Measurements from ENCODE around the gene LKAAEAR1. TPM values are rescaled to one million over a fixed set of nuclear protein-coding genes. Genes with fewer than 3 reads are reported as not detected.

The LKAAEAR1 gene
- total and polyA plus RNA-seq, 9 of the 15 experiments (the other 6 are each of a cell fraction or from before 2014, with no cell fraction given) = not detected

DNA sequence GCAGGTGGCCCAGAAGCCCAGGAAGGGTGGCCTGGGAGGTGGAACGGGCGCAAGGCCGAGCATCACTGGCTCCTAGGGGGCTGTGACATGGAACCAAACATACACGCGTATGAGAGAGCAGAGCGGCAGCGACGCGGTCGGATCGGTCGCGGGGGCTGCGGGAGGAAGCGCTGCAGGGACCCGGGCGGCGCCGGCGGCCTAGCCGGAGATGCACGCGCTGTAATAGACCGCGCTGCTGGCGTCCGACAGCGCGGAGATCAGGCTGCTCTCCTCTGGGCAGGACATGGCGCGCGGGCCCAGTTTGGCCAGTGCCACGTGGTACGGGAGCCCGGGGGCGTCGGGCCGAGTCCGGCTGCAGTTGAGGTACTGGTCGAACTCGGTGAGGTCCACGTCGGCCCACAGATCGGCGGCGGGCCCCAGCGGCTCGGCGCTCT, 36.2 kb downstream of the LKAAEAR1 start (continued):
- TF ChIP-seq, protein P1, sequence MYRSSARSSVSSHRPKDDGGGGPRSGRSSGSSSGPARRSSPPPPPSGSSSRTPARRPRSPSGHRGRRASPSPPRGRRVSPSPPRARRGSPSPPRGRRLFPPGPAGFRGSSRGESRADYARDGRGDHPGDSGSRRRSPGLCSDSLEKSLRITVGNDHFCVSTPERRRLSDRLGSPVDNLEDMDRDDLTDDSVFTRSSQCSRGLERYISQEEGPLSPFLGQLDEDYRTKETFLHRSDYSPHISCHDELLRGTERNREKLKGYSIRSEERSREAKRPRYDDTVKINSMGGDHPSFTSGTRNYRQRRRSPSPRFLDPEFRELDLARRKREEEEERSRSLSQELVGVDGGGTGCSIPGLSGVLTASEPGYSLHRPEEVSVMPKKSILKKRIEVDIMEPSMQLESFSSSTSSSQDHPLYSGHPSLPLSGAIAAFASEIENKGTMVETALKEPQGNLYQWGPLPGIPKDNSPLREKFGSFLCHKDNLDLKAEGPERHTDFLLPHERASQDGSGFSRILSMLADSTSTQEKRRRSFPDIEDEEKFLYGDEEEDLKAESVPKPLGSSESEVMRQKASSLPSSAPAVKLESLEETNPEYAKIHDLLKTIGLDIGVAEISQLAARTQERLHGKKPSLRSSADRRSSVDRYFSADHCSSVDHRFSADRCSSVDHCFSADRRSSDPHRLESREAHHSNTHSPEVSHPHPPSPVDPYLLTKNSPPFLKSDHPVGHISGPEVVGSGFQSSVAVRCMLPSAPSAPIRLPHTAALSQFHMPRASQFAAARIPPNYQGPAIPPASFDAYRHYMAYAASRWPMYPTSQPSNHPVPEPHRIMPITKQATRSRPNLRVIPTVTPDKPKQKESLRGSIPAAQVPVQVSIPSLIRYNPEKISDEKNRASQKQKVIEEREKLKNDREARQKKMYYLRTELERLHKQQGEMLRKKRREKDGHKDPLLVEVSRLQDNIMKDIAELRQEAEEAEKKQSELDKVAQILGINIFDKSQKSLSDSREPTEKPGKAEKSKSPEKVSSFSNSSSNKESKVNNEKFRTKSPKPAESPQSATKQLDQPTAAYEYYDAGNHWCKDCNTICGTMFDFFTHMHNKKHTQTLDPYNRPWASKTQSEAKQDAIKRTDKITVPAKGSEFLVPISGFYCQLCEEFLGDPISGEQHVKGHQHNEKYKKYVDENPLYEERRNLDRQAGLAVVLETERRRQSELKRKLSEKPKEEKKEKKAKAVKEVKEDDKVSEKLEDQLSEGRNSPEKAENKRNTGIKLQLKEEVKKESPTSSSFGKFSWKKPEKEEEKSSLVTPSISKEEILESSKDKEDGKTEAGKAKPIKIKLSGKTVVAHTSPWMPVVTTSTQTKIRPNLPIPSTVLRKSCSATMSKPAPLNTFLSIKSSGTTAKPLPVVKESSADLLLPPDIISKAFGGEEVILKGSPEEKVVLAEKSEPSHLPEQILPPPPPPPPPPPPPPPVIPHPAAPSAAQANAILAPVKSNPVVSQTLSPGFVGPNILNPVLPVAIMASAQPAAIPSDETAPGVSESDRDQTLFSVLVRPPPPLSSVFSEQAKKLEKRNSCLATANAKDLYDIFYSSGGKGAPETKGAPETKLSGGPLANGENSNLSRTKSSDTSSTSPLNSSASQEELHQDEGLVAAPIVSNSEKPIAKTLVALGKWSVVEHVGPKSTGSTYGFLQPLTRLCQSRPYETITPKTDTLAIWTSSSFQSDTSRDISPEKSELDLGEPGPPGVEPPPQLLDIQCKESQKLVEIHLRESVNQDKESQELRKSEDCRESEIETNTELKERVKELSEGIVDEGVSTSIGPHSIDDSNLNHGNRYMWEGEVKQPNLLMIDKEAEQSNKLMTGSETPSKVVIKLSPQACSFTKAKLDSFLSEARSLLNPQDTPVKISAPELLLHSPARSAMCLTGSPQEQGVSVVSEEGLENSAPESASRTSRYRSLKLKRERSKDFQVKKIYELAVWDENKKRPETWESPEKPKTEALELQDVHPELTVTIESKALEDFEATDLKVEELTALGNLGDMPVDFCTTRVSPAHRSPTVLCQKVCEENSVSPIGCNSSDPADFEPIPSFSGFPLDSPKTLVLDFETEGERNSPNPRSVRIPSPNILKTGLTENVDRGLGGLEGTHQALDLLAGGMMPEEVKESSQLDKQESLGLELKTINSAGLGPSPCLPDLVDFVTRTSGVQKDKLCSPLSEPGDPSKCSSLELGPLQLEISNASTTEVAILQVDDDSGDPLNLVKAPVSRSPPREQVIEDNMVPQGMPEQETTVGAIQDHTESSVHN (IDR thresholded peaks at IDR 0.05; ENCODE audit: borderline replicate concordance in 1 of 2, low read depth in 1 of 2) = no peak
- TF ChIP-seq ZNF780A (CRISPR knock-in tag; IDR thresholded peaks at IDR 0.05) (no peak), ATF7 (IDR thresholded peaks at IDR 0.05) (no peak), TEAD1 (CRISPR knock-in tag; IDR thresholded peaks at IDR 0.05) (no peak), ZNF57 (CRISPR knock-in tag; IDR thresholded peaks at IDR 0.05) (no peak), ESRRA (IDR thresholded peaks at IDR 0.05; ENCODE audit: borderline replicate concordance, low read depth) (no peak), MAZ (CRISPR knock-in tag; conservative IDR thresholded peaks at IDR 0.05 in 1 of 2, IDR thresholded peaks at IDR 0.05 in 1 of 2) (no peak), RBFOX2 (IDR thresholded peaks at IDR 0.05; ENCODE audit: low read depth, low read length) (peak; percentile 65)
- TF ChIP-seq, protein P2, sequence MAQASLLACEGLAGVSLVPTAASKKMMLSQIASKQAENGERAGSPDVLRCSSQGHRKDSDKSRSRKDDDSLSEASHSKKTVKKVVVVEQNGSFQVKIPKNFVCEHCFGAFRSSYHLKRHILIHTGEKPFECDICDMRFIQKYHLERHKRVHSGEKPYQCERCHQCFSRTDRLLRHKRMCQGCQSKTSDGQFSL (CRISPR knock-in tag; IDR thresholded peaks at IDR 0.05) = no peak
- TF ChIP-seq, protein P2 (tag; IDR thresholded peaks at IDR 0.05) = 0 out of 4 replicates have a peak, but pooled peaks of 1 of the 2 experiments have one; percentile 37
- TF ChIP-seq, protein P3, sequence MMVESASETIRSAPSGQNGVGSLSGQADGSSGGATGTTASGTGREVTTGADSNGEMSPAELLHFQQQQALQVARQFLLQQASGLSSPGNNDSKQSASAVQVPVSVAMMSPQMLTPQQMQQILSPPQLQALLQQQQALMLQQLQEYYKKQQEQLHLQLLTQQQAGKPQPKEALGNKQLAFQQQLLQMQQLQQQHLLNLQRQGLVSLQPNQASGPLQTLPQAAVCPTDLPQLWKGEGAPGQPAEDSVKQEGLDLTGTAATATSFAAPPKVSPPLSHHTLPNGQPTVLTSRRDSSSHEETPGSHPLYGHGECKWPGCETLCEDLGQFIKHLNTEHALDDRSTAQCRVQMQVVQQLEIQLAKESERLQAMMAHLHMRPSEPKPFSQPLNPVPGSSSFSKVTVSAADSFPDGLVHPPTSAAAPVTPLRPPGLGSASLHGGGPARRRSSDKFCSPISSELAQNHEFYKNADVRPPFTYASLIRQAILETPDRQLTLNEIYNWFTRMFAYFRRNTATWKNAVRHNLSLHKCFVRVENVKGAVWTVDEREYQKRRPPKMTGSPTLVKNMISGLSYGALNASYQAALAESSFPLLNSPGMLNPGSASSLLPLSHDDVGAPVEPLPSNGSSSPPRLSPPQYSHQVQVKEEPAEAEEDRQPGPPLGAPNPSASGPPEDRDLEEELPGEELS (CRISPR knock-in tag; IDR thresholded peaks at IDR 0.05; ENCODE audit: borderline replicate concordance) = no peak
- TF ChIP-seq, protein P4, sequence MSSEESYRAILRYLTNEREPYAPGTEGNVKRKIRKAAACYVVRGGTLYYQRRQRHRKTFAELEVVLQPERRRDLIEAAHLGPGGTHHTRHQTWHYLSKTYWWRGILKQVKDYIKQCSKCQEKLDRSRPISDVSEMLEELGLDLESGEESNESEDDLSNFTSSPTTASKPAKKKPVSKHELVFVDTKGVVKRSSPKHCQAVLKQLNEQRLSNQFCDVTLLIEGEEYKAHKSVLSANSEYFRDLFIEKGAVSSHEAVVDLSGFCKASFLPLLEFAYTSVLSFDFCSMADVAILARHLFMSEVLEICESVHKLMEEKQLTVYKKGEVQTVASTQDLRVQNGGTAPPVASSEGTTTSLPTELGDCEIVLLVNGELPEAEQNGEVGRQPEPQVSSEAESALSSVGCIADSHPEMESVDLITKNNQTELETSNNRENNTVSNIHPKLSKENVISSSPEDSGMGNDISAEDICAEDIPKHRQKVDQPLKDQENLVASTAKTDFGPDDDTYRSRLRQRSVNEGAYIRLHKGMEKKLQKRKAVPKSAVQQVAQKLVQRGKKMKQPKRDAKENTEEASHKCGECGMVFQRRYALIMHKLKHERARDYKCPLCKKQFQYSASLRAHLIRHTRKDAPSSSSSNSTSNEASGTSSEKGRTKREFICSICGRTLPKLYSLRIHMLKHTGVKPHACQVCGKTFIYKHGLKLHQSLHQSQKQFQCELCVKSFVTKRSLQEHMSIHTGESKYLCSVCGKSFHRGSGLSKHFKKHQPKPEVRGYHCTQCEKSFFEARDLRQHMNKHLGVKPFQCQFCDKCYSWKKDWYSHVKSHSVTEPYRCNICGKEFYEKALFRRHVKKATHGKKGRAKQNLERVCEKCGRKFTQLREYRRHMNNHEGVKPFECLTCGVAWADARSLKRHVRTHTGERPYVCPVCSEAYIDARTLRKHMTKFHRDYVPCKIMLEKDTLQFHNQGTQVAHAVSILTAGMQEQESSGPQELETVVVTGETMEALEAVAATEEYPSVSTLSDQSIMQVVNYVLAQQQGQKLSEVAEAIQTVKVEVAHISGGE (CRISPR knock-in tag; IDR thresholded peaks at IDR 0.05) = no peak

Measured in K562 (cell line).